Activated naive CD8-positive, alpha-beta T cell treated with anti-CD3 and anti-CD28 coated beads for 36 hours (primary cell): ENCODE data around the gene ASIC3. TPM values are rescaled to one million over a fixed set of nuclear protein-coding genes. Genes with fewer than 3 reads are reported as not detected.
A peak's percentile ranks its signal among the peaks of the same experiment; 100 is the strongest.
"Not testable (repeated sequence)": the region's sequence is repeated elsewhere in the genome, so short reads cannot be mapped to it uniquely, and the experiment has no call there.

Source experiments
- DNase-seq: peaks from one replicate; pipeline ENCODE4 v3.0.0; 2021
- H3K27ac Mint-ChIP-seq: one replicate; pipeline ENCODE4 v1.8.0; 2022; ENCODE audit warnings: mild to moderate bottlenecking, moderate library complexity, mixed read lengths
- H3K27me3 Mint-ChIP-seq: one replicate; pipeline ENCODE4 v1.8.0; 2022; ENCODE audit warnings: mild to moderate bottlenecking, mixed read lengths
- H3K36me3 Mint-ChIP-seq: one replicate; pipeline ENCODE4 v1.8.0; 2021; ENCODE audit warnings: mild to moderate bottlenecking, mixed read lengths
- H3K4me1 Mint-ChIP-seq: one replicate; pipeline ENCODE4 v1.8.0; 2021; ENCODE audit warnings: mixed read lengths
- H3K4me3 Mint-ChIP-seq: one replicate; pipeline ENCODE4 v1.8.0; 2022; ENCODE audit warnings: mild to moderate bottlenecking, moderate library complexity, mixed read lengths
- H3K9me3 Mint-ChIP-seq: one replicate; pipeline ENCODE4 v1.8.0; 2022; ENCODE audit warnings: mixed read lengths
- total RNA-seq, 2 experiments: library from RNA; stranded (reverse); gene quantifications; one replicate each; pipeline ENCODE4 v1.2.3, GENCODE V29; 2021

ASIC3 gene
- total RNA-seq, 2 experiments from 2014 or later = 2.7 to 3.2 TPM

DNA sequence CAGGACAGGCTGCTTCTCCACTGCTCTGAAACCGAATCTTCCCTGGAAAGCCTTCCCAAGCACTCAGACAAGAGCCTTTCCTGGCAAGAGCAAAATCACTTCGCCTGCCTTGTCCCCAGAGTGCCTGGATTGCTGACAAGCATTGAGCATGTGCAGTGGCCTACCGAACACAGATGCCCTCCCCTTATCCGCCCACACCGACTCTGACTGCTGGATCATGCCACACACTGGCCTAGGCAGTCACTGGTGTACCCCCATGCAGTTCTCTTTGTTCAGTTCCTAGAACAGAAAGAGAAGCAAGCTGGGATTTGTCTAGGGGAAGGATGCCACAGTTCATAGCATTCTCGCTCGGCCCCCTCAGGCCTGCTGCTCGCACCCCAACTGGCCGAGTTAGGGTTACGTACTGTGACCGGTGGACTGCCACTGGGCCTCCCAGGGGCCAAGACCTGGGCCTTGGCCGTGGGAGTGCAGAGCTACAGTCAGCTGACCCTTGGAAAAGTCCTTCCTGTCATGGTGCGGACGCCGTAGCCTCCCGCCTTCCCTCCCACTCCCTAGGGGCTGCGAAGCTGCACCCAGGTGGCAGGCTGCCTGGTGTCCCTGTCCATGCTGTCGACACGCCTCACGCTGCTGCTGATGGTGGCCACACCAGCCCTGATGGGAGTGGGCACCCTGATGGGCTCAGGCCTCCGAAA, 13.2 kb upstream of the ASIC3 start:
- Mint-ChIP-seq H3K4me1 (peaks cover 18% of the 10 kb centered on the region), H3K27me3 (no peaks in the 10 kb centered on the region), H3K4me3 (no peak overlapping the region), H3K9me3 (no peaks in the 10 kb centered on the region), H3K27ac (no peak overlapping the region), H3K36me3 (no peaks in the 10 kb centered on the region)
- DNase-seq = no peak

DNA sequence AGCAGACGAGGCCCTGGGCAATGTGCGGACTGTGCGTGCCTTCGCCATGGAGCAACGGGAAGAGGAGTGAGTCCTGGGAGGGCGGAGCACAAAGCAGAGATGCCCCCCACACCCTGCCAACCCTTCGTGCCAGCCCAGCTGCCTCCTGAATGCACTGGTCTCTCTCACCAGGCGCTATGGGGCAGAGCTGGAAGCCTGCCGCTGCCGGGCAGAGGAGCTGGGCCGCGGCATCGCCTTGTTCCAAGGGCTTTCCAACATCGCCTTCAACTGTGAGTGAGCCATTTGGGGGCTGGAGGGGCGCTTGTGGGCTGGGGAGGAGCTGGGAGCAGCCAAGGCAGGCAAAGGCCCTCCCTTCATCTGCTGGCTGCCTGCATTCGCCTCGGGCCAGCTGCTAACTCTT, 12.4 kb upstream of the ASIC3 start:
- Mint-ChIP-seq H3K27me3 (no peaks in the 10 kb centered on the region), H3K4me3 (no peak overlapping the region), H3K4me1 (peaks cover 18% of the 10 kb centered on the region), H3K36me3 (no peaks in the 10 kb centered on the region), H3K27ac (no peak overlapping the region), H3K9me3 (no peaks in the 10 kb centered on the region)
- no peak for DNase-seq

DNA sequence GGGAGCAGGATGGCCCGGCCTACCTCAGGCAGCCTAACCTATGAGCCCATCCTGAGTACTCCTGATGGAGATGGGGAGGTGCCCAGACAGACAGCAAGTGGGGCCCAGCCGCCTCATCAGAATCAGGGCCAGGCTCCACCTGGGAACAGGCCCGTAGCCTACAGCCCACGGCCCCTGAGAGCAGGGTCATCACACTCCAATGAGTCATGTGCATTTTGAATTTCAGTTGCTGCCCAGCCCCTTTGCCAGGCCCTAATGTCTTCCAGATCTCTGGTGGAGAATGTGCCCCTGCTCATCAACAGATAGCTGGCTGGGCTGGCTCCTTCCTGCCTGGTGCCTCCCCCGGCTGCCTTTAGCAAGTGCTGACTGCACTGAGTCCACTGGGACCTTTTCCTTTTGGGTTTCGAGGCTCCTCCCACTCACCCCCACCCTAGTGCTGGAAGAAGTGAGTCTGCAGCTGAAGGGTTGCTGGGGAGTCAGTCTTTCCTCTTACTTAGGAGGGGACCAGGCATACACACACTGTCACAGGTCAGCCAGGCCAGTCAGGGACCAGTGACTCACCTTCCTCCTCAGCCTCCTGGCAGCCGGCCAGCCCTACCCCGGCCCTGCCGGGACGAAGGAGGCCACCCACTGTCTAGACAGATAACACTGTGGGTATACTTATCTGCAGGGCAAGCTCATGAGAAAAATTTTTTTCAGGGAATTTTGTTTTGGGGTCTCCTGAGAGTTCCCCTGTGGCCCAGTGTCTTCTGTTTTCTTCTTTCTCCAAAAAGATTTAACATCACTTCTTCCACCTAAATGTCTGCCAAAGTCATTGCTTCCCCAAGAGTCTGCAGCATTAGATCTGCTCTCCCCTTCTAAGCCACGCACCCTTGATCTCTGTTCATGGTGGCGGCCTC, 9.1 kb upstream of the ASIC3 start:
- H3K9me3 Mint-ChIP-seq = no peaks in the 10 kb centered on the region
- peak; percentile 86 for DNase-seq
- peaks cover 2% of the 10 kb centered on the region for H3K36me3 Mint-ChIP-seq
- peak overlapping the region; percentile 84 for H3K27ac Mint-ChIP-seq
- peaks cover 18% of the 10 kb centered on the region for H3K4me1 Mint-ChIP-seq
- H3K27me3 Mint-ChIP-seq = no peaks in the 10 kb centered on the region
- no peak overlapping the region for H3K4me3 Mint-ChIP-seq

DNA sequence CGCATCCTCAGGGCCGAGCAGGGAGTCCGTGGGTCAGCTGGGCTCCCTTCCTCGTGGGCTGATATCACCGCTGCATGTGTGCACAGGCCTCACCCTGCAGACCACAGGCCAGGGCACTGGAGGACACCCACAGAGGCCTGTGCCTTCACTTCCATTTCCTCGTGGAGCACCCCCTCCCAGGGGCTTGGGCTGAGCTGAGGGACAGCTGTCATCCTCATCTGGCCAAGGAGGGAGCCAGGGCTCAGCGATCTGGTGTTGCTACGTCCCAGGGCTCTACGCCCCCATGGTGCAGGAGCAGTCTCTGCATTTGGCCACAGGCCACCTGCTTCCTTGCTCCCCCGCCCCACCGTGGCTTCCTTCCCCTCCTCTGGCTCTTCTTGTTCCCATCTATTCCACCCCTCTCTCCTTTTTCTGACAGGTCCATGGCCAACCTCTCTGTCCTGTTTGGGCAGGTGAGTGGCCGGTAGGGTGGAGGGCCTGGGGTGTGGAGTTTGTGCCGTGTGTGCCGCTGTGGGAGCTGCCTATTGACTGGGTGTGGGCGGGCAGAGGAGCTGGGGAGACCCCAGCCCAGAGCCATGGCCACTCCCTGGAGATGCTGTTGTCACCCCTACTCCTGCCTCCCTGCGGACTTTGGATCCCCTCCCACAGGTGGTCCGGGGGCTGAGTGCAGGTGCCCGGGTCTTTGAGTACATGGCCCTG, 8.3 kb upstream of the ASIC3 start:
- H3K9me3 Mint-ChIP-seq = no peaks in the 10 kb centered on the region
- peaks cover 18% of the 10 kb centered on the region for H3K4me1 Mint-ChIP-seq
- DNase-seq = no peak
- peak overlapping the region; percentile 84 for H3K27ac Mint-ChIP-seq
- no peaks in the 10 kb centered on the region for H3K27me3 Mint-ChIP-seq
- peaks cover 2% of the 10 kb centered on the region for H3K36me3 Mint-ChIP-seq
- H3K4me3 Mint-ChIP-seq = no peak overlapping the region

DNA sequence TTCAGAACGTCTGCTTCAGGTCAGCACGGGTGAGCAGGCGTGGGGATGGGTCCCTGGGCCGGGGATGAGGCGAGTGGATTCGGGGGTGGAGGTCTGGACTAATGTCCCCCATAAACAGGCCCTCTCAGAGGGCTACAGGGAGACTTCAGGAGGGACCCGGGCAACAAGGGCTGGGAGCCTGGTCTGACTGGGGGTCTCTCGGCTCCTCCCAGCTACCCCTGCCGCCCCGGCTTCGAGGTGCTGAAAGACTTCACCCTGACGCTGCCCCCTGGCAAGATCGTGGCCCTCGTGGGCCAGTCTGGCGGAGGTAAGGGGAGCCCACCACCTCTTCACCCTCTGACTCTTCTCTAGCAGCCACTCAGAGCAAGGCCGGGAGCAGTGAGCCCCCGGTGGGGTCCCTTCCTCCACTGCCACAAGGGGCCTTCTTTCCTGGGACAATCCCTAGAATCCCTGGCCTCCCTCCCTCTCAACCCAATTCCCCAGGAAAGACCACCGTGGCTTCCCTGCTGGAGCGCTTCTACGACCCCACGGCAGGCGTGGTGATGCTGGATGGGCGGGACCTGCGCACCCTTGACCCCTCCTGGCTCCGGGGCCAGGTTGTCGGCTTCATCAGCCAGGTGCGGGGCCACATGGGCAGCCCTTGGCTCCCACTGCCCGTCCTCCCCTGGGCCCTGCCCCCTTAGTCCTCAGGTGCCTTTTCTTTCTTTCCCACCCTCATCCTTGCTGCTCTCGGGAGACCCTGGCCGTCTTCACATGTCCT, 7.5 kb upstream of the ASIC3 start:
- Mint-ChIP-seq H3K27ac (no peak overlapping the region), H3K36me3 (peaks cover 2% of the 10 kb centered on the region), H3K4me1 (peaks cover 18% of the 10 kb centered on the region), H3K4me3 (no peak overlapping the region), H3K9me3 (no peaks in the 10 kb centered on the region), H3K27me3 (no peaks in the 10 kb centered on the region)
- no peak for DNase-seq

- H3K27me3 Mint-ChIP-seq, H3K27ac Mint-ChIP-seq, DNase-seq, H3K36me3 Mint-ChIP-seq, H3K4me3 Mint-ChIP-seq, H3K9me3 Mint-ChIP-seq: not testable (repeated sequence)
- peaks cover 17% of the 10 kb centered on the region for H3K4me1 Mint-ChIP-seq
Observed at GRCh38 chr7:151043449-151043848, 4.9 kb upstream of the ASIC3 start.

DNA sequence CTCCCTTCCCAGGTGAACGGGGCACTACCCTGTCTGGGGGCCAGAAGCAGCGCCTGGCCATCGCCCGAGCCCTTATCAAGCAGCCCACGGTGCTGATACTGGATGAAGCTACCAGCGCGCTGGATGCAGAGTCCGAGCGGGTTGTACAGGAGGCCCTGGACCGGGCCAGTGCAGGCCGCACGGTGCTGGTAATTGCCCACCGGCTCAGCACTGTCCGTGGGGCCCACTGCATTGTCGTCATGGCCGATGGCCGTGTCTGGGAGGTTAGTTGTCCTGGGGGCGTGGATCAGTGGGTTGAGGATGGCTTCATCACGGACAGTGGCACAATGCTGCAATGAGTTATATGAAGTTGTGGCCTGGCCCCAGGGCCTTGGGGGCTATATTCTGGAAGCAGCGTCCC, 4.4 kb upstream of the ASIC3 start:
- Mint-ChIP-seq H3K9me3 (no peaks in the 10 kb centered on the region), H3K36me3 (peaks cover 2% of the 10 kb centered on the region), H3K4me3 (no peak overlapping the region), H3K27ac (no peak overlapping the region), H3K4me1 (peaks cover 12% of the 10 kb centered on the region), H3K27me3 (no peaks in the 10 kb centered on the region)
- DNase-seq = no peak

- Mint-ChIP-seq H3K27ac (no peak overlapping the region), H3K4me3 (no peak overlapping the region), H3K27me3 (no peaks in the 10 kb centered on the region), H3K36me3 (peaks cover 2% of the 10 kb centered on the region), H3K4me1 (no peaks in the 10 kb centered on the region), H3K9me3 (no peaks in the 10 kb centered on the region)
- no peak for DNase-seq
Observed at GRCh38 chr7:151045262-151045661, 3.1 kb upstream of the ASIC3 start.

GRCh38 chr7:151045967-151046366, 2.4 kb upstream of the ASIC3 start:
- Mint-ChIP-seq H3K9me3 (no peaks in the 10 kb centered on the region), H3K4me3 (no peak overlapping the region), H3K27me3 (no peaks in the 10 kb centered on the region), H3K36me3 (peaks cover 2% of the 10 kb centered on the region), H3K27ac (no peak overlapping the region), H3K4me1 (no peaks in the 10 kb centered on the region)
- no peak for DNase-seq

GRCh38 chr7:151046603-151047573, 1.4 kb upstream of the ASIC3 start:
- no peak overlapping the region for H3K4me3 Mint-ChIP-seq
- H3K27ac Mint-ChIP-seq = no peak overlapping the region
- no peaks in the 10 kb centered on the region for H3K27me3 Mint-ChIP-seq
- H3K36me3 Mint-ChIP-seq = peaks cover 2% of the 10 kb centered on the region
- no peaks in the 10 kb centered on the region for H3K9me3 Mint-ChIP-seq
- DNase-seq = no peak
- no peaks in the 10 kb centered on the region for H3K4me1 Mint-ChIP-seq

GRCh38 chr7:151048911-151049463, 656 bp downstream of the ASIC3 start:
- Mint-ChIP-seq H3K27ac (no peak overlapping the region), H3K9me3 (no peaks in the 10 kb centered on the region), H3K4me1 (no peaks in the 10 kb centered on the region), H3K36me3 (no peaks in the 10 kb centered on the region), H3K27me3 (no peaks in the 10 kb centered on the region), H3K4me3 (no peak overlapping the region)
- no peak for DNase-seq

DNA sequence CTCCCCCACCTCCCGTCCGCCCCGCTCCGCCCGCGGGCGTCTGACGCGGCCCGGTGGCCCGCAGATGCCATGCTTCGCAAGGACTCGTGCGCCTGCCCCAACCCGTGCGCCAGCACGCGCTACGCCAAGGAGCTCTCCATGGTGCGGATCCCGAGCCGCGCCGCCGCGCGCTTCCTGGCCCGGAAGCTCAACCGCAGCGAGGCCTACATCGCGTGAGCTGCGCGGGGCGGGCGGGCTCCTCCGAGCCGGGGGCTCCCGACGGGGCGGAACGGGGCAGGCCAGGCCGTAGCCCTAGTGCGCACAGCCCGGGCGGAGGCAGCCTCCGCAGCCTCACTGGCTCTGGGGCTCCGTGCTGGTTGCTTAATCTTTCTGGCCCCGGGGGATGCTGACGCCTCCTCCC, 2.8 kb downstream of the ASIC3 start:
- peak; percentile 74 for DNase-seq
- no peaks in the 10 kb centered on the region for H3K27me3 Mint-ChIP-seq
- no peaks in the 10 kb centered on the region for H3K36me3 Mint-ChIP-seq
- no peaks in the 10 kb centered on the region for H3K4me1 Mint-ChIP-seq
- no peaks in the 10 kb centered on the region for H3K9me3 Mint-ChIP-seq
- no peak overlapping the region for H3K4me3 Mint-ChIP-seq
- H3K27ac Mint-ChIP-seq = no peak overlapping the region

GRCh38 chr7:151053096-151053495, 4.8 kb downstream of the ASIC3 start:
- Mint-ChIP-seq H3K4me3 (no peak overlapping the region), H3K27me3 (no peaks in the 10 kb centered on the region), H3K9me3 (no peaks in the 10 kb centered on the region), H3K27ac (no peak overlapping the region), H3K36me3 (no peaks in the 10 kb centered on the region), H3K4me1 (peaks cover 11% of the 10 kb centered on the region)
- DNase-seq = no peak

DNA sequence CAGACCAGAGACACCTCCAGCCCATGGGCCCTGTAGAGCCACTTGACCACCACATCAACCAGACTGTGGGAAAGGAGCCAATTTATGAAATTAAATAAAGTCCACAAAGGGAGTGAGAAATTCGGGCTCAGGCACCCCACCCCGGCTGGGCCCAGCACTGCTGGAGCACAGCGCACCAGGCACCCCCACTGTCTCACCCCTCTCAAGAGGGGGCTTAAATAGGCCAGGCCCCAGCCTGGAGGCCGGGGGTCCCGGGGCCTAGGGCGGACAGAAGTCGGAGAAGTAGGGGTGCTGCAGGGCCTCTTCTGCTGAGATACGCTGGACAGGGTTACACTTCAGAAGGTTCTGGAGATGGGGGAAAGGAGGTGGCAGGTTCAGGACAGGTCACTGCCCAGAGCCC, 5.4 kb downstream of the ASIC3 start:
- H3K36me3 Mint-ChIP-seq = no peaks in the 10 kb centered on the region
- no peak for DNase-seq
- H3K9me3 Mint-ChIP-seq = no peaks in the 10 kb centered on the region
- no peaks in the 10 kb centered on the region for H3K27me3 Mint-ChIP-seq
- H3K27ac Mint-ChIP-seq = no peak overlapping the region
- H3K4me1 Mint-ChIP-seq = peaks cover 14% of the 10 kb centered on the region
- H3K4me3 Mint-ChIP-seq = no peak overlapping the region
